GM10248 (cell line): ENCODE data around the gene HOXC6.

Source experiments
- CTCF ChIA-PET: fragments of 300-600 bp; sonication (Branson Sonifier 250); formaldehyde crosslinking; extraction: SDS; loops from one replicate; lab custom pipeline; 2021; ENCODE audit warnings: antibody characterized with exemption; lab: Yijun Ruan, JAX
- POLR2A ChIA-PET: fragments of 350-650 bp; sonication (Branson Sonifier 250); formaldehyde crosslinking; extraction: SDS; loops from one replicate; lab custom pipeline; 2020; ENCODE audit warnings: antibody characterized with exemption; lab: Yijun Ruan, JAX
- DNase-seq: peaks from one replicate; pipeline ENCODE4 v3.0.0; 2012; ENCODE audit errors: extremely low spot score
- TF ChIP-seq, protein P1 (sequence below): IDR thresholded peaks from 2 replicates; pipeline ENCODE4 v1.5.1; 2012; ENCODE audit warnings: mild to moderate bottlenecking, low read depth; ENCODE audit errors: extremely low read depth, missing control alignments, control extremely low read depth

Gene HOXC6

GRCh38 chr12:54005853-54006558, 22.2 kb upstream of the HOXC6 start:
- ChIA-PET POLR2A (no interaction called here), CTCF (interaction anchor here (0.6 to 7.2 kb wide), 27 partner anchors 9 to 373 kb away, joined by 3 to 139 read pairs (median 5); partner anchors contain the start of genes COPZ1, HOXC10, HOXC4 and HOXC5)
- TF ChIP-seq, protein P1, sequence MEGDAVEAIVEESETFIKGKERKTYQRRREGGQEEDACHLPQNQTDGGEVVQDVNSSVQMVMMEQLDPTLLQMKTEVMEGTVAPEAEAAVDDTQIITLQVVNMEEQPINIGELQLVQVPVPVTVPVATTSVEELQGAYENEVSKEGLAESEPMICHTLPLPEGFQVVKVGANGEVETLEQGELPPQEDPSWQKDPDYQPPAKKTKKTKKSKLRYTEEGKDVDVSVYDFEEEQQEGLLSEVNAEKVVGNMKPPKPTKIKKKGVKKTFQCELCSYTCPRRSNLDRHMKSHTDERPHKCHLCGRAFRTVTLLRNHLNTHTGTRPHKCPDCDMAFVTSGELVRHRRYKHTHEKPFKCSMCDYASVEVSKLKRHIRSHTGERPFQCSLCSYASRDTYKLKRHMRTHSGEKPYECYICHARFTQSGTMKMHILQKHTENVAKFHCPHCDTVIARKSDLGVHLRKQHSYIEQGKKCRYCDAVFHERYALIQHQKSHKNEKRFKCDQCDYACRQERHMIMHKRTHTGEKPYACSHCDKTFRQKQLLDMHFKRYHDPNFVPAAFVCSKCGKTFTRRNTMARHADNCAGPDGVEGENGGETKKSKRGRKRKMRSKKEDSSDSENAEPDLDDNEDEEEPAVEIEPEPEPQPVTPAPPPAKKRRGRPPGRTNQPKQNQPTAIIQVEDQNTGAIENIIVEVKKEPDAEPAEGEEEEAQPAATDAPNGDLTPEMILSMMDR: peak; percentile 94
- DNase-seq: peak; percentile 82

DNA sequence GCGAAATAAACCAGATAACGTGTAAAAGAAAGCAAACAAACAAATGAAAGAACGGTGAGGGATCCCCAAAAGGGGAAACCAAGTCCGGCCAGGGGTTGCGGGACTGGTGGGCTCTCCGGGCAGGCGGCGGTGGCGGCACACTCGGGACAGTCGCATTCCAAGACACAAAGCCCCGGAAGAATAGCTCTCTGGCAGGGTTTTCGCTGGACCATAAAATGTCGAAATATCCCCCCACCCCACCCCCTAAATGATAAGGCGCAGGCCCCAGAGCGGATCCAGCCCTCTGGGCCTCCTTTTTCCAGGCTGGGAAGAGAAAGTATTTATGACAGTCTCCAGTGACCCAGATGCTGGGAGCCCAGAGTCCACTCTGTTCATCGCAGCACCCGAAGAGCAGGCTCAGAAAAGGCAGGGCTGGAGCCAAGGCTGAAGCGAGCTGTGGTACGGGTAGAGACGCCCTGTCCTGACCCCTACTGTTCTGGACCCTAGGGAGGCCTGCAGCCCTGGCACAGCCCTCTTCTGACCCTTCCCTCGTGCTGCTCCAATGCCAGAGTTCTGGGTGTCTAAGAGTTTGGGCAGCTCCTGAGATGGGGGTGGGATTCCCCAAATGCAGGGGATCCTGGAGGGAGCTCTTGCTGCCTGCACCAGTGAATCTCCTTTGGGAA, 21.6 kb upstream of the HOXC6 start:
- no peak for DNase-seq
- CTCF ChIA-PET: interaction anchor here (0.8 to 7.2 kb wide), 20 partner anchors 8 to 373 kb away, joined by 3 to 139 read pairs (median 10); partner anchors contain the start of genes HOXC10, HOXC4, HOXC5 and HOXC6
- TF ChIP-seq, protein P1: no peak
- POLR2A ChIA-PET: no interaction called here

DNA sequence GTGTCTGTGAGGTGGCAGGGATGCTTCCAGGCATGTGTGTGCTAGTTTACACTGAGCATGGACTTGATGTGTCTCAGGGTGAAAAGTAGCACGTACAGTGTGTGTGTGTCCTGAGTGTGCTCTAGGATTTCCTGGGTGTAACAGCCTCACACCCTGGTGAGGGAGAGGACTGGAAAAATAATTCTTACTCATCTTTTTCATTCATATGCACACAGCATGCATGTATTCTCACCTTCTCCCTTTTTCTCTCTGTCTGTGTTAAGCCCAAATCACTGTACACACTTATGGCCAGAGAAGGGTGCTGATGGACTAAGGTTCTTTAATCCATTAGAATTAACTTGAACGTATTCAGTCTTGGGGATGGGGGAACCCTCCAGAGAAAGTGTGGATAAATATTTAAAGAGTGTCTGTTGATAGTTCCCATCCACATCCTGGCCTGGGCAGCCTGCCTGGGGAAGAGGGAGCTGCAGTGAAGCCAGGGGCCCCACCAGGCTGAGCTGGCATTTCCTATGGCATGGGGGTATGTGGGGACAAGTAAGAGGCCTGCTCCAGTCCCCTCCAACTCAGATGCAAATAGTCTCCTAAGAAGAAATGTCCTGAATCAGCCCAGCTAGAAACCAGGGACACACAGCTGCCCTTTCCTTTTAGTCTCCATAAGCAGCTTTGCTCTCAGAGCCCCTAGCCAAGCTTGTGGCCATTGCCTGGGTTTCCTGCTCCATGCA, 20.5 kb upstream of the HOXC6 start:
- POLR2A ChIA-PET: no interaction called here

DNA sequence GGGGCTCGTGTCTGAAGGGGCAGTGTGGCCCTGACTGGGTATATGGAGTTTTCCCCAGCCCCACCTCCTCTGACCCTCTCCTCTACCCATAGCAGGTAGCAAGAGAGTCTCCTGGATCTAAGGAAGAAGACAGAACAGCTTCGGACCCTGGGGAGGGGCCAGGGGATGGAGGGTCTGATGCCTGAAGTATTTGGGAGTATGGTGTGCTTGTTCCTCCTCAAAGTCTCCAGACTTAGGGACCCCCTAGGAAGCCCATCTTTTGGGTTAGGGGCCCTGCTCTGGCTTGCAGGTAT, 20.0 kb upstream of the HOXC6 start:
- POLR2A ChIA-PET: no interaction called here
- CTCF ChIA-PET: interaction anchor here (1.0 to 7.2 kb wide), 8 partner anchors 13 to 371 kb away, joined by 3 to 139 read pairs (median 78); partner anchors contain the start of genes HOXC10, HOXC5, HOXC6 and SMUG1
- TF ChIP-seq, protein P1: no peak
- no peak for DNase-seq

More for the DNA sequence above, 20.5 kb upstream of the HOXC6 start:
- DNase-seq: no peak
- CTCF ChIA-PET: interaction anchor here (1.1 to 7.2 kb wide), 9 partner anchors 9 to 372 kb away, joined by 4 to 139 read pairs (median 61); partner anchors contain the start of genes HOXC10, HOXC5, HOXC6 and SMUG1
- TF ChIP-seq, protein P1: no peak

GRCh38 chr12:54009171-54010052, 18.8 kb upstream of the HOXC6 start:
- CTCF ChIA-PET: interaction anchor here (1.0 to 7.2 kb wide), 9 partner anchors 13 to 370 kb away, joined by 3 to 139 read pairs (median 61); partner anchors contain the start of genes HOXC10, HOXC5, HOXC6 and SMUG1
- DNase-seq: no peak
- POLR2A ChIA-PET: interaction anchor here (0.7 kb wide), 2 partner anchors 177 to 184 kb away, joined by 8 to 9 read pairs; no protein-coding TSS in a partner anchor
- TF ChIP-seq, protein P1: no peak
